Epithelial cell of proximal tubule (primary cell): ENCODE measurements around the gene TGFBR3L. TPM values are rescaled to one million over a fixed set of nuclear protein-coding genes. Genes with fewer than 3 reads are reported as not detected.

ENCODE experiments used
- DNase-seq: peaks from one replicate; pipeline ENCODE4 v3.0.0-alpha.2; 2011; ENCODE audit warnings: low read depth
- H3K4me3 ChIP-seq: 2 replicates; pipeline ENCODE4 v1.5.1; 2011; ENCODE audit warnings: low read depth, mild to moderate bottlenecking, low read length
- CTCF ChIP-seq: conservative IDR thresholded peaks from 2 replicates; pipeline ENCODE4 v1.5.1; 2012; ENCODE audit warnings: low read depth, mild to moderate bottlenecking, low read length
- total RNA-seq: library from RNA; depleted of rRNA; stranded (reverse); fragments of >200 nt; gene quantifications from 2 replicates; pipeline ENCODE4 v1.2.3, GENCODE V29; 2015

Gene TGFBR3L
- total RNA-seq, 1 donor from 2014 or later = 16.8 TPM

DNA sequence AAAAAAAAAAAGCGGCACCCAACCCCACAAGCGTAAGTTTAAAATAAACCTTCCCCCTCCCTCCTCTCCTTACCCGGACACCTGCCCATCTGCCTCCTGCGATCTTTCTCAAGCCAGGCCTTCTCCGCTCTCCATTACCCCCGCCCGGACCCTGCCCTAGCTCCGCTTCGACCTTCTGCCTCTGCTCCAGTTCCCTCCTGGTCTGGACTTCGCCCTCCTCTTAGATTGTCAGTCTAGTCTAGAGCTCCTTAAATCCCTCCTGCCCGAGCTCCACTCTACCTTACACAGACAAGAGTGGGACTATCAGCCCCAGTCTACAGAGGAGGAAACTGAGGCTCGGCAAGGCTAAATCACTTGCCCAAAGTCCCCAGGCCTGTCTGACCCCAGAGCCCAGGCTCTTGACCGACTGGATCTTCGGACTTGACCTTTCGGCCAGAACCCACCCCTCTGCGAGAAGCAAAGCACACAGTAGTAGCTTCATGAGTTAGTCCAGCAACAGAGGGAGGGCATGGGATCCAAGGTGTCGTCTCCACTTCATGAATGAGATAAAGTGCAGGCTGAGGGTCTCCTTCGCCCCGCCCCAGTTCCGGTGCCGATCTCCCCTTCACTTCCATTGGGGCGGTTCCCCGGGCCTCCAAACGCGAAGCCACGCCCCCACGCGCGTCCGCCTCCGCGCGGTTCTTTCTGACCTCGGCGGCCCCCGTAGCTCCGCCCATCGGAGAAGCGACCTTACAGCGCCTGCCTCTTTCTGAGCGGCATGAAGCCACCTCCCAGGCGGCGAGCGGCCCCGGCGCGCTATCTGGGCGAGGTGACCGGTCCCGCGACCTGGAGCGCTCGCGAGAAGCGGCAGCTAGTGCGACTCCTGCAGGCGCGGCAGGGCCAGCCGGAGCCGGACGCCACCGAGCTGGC, 5.2 kb downstream of the TGFBR3L start, which contains the start of gene SNAPC2:
Gene SNAPC2, plus strand, starts transcription at position 729 of the 909 bp plus-strand sequence. Its CDS starts 29 bp downstream, at position 758.
- peak within 1 kb of the TSS; percentile 89 for H3K4me3 ChIP-seq
- TF ChIP-seq CTCF = no peak
- DNase-seq = no peak

GRCh38 chr19:7920519-7921301, 6.1 kb downstream of the TGFBR3L start:
- DNase-seq = no peak
- no peak for TF ChIP-seq CTCF

DNA sequence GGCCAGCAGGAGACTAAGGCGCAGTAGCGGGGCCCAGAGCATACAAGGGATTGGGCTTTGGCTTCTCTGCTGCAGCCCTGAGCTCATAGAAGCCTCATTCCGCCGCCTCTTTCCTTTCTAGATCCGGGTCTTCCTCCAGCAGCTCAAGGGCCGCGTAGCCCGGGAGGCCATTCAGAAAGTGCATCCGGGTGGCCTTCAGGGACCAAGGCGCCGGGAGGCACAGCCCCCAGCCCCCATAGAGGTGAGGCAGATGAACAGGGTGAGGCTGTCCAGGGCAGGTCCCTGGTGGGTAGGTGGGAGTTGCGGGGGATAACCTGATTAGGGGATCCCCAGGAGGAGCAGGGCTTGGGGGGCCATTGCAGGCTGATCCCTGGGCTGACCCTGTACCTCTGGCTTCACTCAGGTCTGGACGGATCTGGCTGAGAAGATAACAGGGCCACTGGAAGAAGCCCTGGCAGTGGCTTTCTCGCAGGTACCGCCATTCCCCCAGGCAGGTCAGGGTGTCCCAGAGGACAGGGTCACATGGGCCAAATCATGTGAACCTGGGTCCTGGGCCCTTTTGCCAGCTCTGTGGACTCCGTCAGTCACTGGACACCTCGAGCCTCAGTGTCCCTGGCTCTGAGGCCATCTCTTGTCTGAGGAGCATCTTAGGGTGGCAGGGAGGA, 6.8 kb downstream of the TGFBR3L start:
- no peak for DNase-seq
- no peak for TF ChIP-seq CTCF

More at GRCh38 chr19:7920519-7921301, 6.1 kb downstream of the TGFBR3L start:
- H3K4me3 ChIP-seq = peak overlapping the region; percentile 89

DNA sequence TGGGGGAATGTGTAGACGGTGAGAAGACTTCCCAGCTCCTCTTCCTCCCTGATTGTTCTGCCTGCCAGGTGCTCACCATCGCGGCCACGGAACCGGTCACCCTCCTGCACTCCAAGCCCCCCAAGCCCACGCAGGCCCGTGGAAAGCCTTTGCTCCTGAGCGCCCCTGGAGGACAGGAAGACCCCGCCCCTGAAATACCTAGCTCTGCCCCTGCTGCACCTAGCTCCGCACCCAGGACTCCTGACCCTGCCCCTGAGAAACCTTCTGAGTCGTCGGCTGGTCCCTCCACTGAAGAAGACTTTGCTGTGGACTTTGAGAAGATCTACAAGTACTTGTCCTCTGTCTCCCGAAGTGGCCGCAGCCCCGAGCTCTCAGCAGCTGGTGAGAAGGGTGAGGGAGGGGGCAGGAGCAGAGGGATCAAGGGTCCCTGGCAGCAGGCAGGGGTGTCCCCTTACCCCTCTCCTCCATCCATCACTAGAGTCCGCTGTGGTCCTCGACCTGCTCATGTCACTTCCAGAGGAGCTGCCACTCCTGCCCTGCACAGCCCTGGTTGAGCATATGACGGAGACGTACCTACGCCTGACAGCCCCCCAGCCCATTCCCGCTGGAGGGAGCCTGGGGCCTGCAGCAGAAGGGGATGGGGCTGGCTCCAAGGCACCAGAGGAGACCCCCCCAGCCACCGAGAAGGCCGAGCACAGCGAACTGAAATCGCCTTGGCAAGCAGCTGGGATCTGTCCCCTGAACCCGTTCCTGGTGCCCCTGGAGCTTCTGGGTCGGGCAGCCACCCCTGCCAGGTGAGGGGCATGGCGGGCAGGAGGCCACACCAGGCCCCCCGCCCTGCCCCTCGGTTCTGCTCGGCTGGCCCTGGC, 7.6 kb downstream of the TGFBR3L start:
- TF ChIP-seq CTCF = no peak
- no peak for DNase-seq
- H3K4me3 ChIP-seq = no peak overlapping the region

More for the DNA sequence above, 6.8 kb downstream of the TGFBR3L start:
- H3K4me3 ChIP-seq = peak overlapping the region; percentile 51

DNA sequence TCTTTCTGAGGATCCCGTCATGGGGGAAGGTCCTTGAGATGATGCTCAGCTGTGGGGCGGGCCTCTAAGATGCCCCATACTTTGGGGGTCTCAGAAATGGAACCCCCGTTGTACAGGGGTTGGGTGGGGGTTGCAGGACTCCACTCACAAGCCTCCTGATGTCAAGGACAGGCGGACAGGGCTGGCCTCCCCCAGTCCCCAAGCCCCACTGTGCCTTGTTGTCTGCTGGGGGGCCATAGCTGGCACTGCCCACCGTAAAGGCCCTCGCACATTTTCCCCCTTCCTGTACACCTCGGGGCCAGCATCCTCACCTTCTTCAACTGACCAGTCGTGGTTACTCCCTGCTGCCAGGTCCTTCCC, 8.2 kb downstream of the TGFBR3L start:
- DNase-seq = no peak
- no peak overlapping the region for H3K4me3 ChIP-seq
- TF ChIP-seq CTCF = no peak
